A673 (cell line): ENCODE measurements around the gene PHACTR3. TPM values are rescaled to one million over a fixed set of nuclear protein-coding genes. Genes with fewer than 3 reads are reported as not detected.
"Not testable (repeated sequence)": the region's sequence is repeated elsewhere in the genome, so short reads cannot be mapped to it uniquely, and the experiment has no call there.

Experiments used
- BruUV-seq: library from RNA; stranded (reverse); fragments of 400-500 nt; replicated peaks from 2 replicates; lab custom pipeline; 2021; lab: Mats Ljungman, UMichigan
- CTCF ChIA-PET: fragments of 300-600 bp; sonication (Branson Sonifier 250); formaldehyde crosslinking; loops from one replicate; lab custom pipeline; 2022; ENCODE audit warnings: antibody characterized with exemption; lab: Charles Lee
- POLR2A ChIA-PET: fragments of 300-600 bp; sonication (Branson Sonifier 250); formaldehyde crosslinking; loops from one replicate; lab custom pipeline; 2022; ENCODE audit warnings: antibody characterized with exemption; ENCODE audit not compliant: low non-redundant PET; lab: Charles Lee
- DNase-seq: peaks from one replicate; pipeline ENCODE4 v3.0.0-alpha.2; 2015; ENCODE audit warnings: low spot score
- H3K27ac ChIP-seq: fragments of 200-600 bp; sonication (generic); 2 replicates; pipeline ENCODE4 v1.5.1; 2016; ENCODE audit warnings: mixed run types, low read depth, mild to moderate bottlenecking, mixed read lengths, antibody characterized with exemption, low read length; ENCODE audit not compliant: poor library complexity, severe bottlenecking
- H3K27me3 ChIP-seq: fragments of 200-600 bp; sonication (generic); replicated peaks from 2 replicates; pipeline ENCODE4 v1.6.1; 2017; ENCODE audit warnings: mixed run types, low read depth, mild to moderate bottlenecking, mixed read lengths, antibody characterized with exemption, low read length; ENCODE audit not compliant: insufficient read depth, poor library complexity
- H3K36me3 ChIP-seq: fragments of 200-600 bp; sonication (generic); 2 replicates; pipeline ENCODE4 v1.6.1; 2016; ENCODE audit warnings: mixed run types, mild to moderate bottlenecking, mixed read lengths, antibody characterized with exemption, low read length; ENCODE audit not compliant: insufficient read depth, poor library complexity, severe bottlenecking
- H3K4me1 ChIP-seq: fragments of 200-600 bp; sonication (generic); 2 replicates; pipeline ENCODE4 v1.6.1; 2017; ENCODE audit warnings: mixed run types, mild to moderate bottlenecking, mixed read lengths, antibody characterized with exemption, low read length; ENCODE audit not compliant: insufficient read depth, poor library complexity, severe bottlenecking
- H3K4me3 ChIP-seq: fragments of 200-600 bp; sonication (generic); 2 replicates; pipeline ENCODE4 v1.5.1; 2016; ENCODE audit warnings: low read depth, mixed run types, mild to moderate bottlenecking, mixed read lengths, low read length; ENCODE audit not compliant: poor library complexity, severe bottlenecking
- H3K9me3 ChIP-seq: fragments of 200-600 bp; sonication (generic); 2 replicates; pipeline ENCODE4 v1.6.1; 2016; ENCODE audit warnings: mixed run types, low read depth, mild to moderate bottlenecking, mixed read lengths, antibody characterized with exemption, low read length; ENCODE audit not compliant: poor library complexity, severe bottlenecking
- CTCF ChIP-seq: fragments of 300-800, 200-600 bp; sonication (generic); conservative IDR thresholded peaks from 2 replicates; pipeline ENCODE4 v1.5.1; 2017; ENCODE audit warnings: low read depth, mild to moderate bottlenecking, antibody characterized with exemption, low read length, moderate library complexity, mixed read lengths
- EZH2 ChIP-seq: fragments of 200-600 bp; sonication (generic); IDR thresholded peaks from 2 replicates; pipeline ENCODE4 v1.6.1; 2017; ENCODE audit warnings: borderline replicate concordance, low read depth, mild to moderate bottlenecking, mixed read lengths, antibody characterized with exemption, low read length; ENCODE audit not compliant: poor library complexity, severe bottlenecking
- intact Hi-C: fragments of 100-400 bp; cut with micrococcal nuclease; formaldehyde crosslinking; loops from one replicate; pipeline ENCODE4 v1.10.0; 2022; ENCODE audit not compliant: unreplicated experiment
- total RNA-seq: library from RNA; stranded (reverse); gene quantifications from 2 replicates; pipeline ENCODE4 v1.2.3, GENCODE V29; 2021

The PHACTR3 gene
- total RNA-seq, 1 experiment from 2014 or later: 0.17 TPM

- intact Hi-C loops: loop anchor here (2.0 kb wide), 1 partner anchor 67 kb away; no protein-coding TSS in a partner anchor
- no TSS peak for BruUV-seq
- Histone ChIP-seq H3K4me3 (no peak overlapping the region), H3K27ac (no peak overlapping the region), H3K9me3 (no peaks in the 10 kb centered on the region), H3K4me1 (no peaks in the 10 kb centered on the region), H3K27me3 (peaks cover 19% of the 10 kb centered on the region), H3K36me3 (no peaks in the 10 kb centered on the region)
- ChIA-PET CTCF (interaction anchor here (0.7 to 1.3 kb wide), 3 partner anchors 16 to 67 kb away, joined by 3 read pairs; no protein-coding TSS in a partner anchor), POLR2A (no interaction called here)
- peak; percentile 57 for DNase-seq
- peak; percentile 66 for TF ChIP-seq CTCF
- TF ChIP-seq EZH2: no peak
These were observed 245.8 kb downstream of the PHACTR3 start for GRCh38 chr20:59850018-59850641.

- intact Hi-C loops, POLR2A ChIA-PET, CTCF ChIA-PET, H3K36me3 ChIP-seq, H3K4me3 ChIP-seq, BruUV-seq, DNase-seq, H3K27me3 ChIP-seq, H3K27ac ChIP-seq, H3K9me3 ChIP-seq, H3K4me1 ChIP-seq: not testable (repeated sequence)
These were observed 252.2 kb downstream of the PHACTR3 start for GRCh38 chr20:59856526-59856925.

GRCh38 chr20:59856941-59857340, 252.6 kb downstream of the PHACTR3 start:
- H3K4me1 ChIP-seq, H3K27ac ChIP-seq, POLR2A ChIA-PET, H3K27me3 ChIP-seq, H3K36me3 ChIP-seq, BruUV-seq, DNase-seq, CTCF ChIA-PET, intact Hi-C loops, H3K9me3 ChIP-seq, H3K4me3 ChIP-seq: not testable (repeated sequence)

GRCh38 chr20:59857966-59858365, 253.6 kb downstream of the PHACTR3 start:
- no peak for TF ChIP-seq CTCF
- TF ChIP-seq EZH2: no peak
- H3K27me3 ChIP-seq: peaks cover 10% of the 10 kb centered on the region
- DNase-seq: no peak
- no TSS peak for BruUV-seq
- intact Hi-C loops: no loop called here
- H3K4me1 ChIP-seq: no peaks in the 10 kb centered on the region
- no peaks in the 10 kb centered on the region for H3K36me3 ChIP-seq
- no peak overlapping the region for H3K27ac ChIP-seq
- POLR2A ChIA-PET: no interaction called here
- CTCF ChIA-PET: no interaction called here
- H3K9me3 ChIP-seq: no peaks in the 10 kb centered on the region
- no peak overlapping the region for H3K4me3 ChIP-seq
